Breast epithelium (tissue), 4 donors: ENCODE measurements around the gene BBS12. TPM values are rescaled to one million over a fixed set of nuclear protein-coding genes. Genes with fewer than 3 reads are reported as not detected.

Experiments used
- DNase-seq, 2 donors: peaks; one replicate each; pipeline ENCODE4 v3.0.0-alpha.2; 2019; ENCODE audit warnings: low spot score in 2 of 2
- H3K27ac ChIP-seq, 2 donors: fragments of 200-600 bp; sonication (generic) in 1 of 2; one replicate each; pipeline ENCODE4 v1.5.1; 2016 to 2019; ENCODE audit warnings: mild to moderate bottlenecking in 1 of 2
- H3K27me3 ChIP-seq, 2 donors: fragments of 200-600 bp; sonication (generic) in 1 of 2; one replicate each; pipeline versions ENCODE4 v1.5.1 to v1.6.0; 2017 to 2019; ENCODE audit warnings: control low read depth in 1 of 2, mild to moderate bottlenecking in 1 of 2
- H3K36me3 ChIP-seq: fragments of 200-600 bp; one replicate; pipeline ENCODE4 v1.5.1; 2019
- H3K4me1 ChIP-seq, 2 donors: fragments of 200-600 bp; sonication (generic); one replicate each; pipeline ENCODE4 v1.5.1; 2016 to 2019; ENCODE audit warnings: control low read depth in 1 of 2
- H3K4me3 ChIP-seq, 3 donors: fragments of 200-600 bp; sonication (generic); 1 replicate in 2 of 3; 2 replicates in 1 of 3; pipeline ENCODE4 v1.5.1; 2016 to 2019; ENCODE audit warnings: mild to moderate bottlenecking in 3 of 3, moderate library complexity in 2 of 3
- H3K9me3 ChIP-seq, 2 donors: fragments of 200-600 bp; sonication (generic) in 1 of 2; one replicate each; pipeline ENCODE4 v1.5.1; 2016 to 2019; ENCODE audit warnings: control low read depth in 1 of 2
- CTCF ChIP-seq, 3 donors: fragments of 450-650 bp; IDR thresholded peaks; one replicate each; pipeline ENCODE4 v1.5.1; 2016 to 2017; ENCODE audit warnings: antibody characterized with exemption in 3 of 3, mild to moderate bottlenecking in 3 of 3, moderate library complexity in 3 of 3
- POLR2A ChIP-seq: fragments of 450-650 bp; IDR thresholded peaks from one replicate; pipeline ENCODE4 v1.6.1; 2016; ENCODE audit warnings: antibody characterized with exemption, mild to moderate bottlenecking, moderate library complexity
- POLR2AphosphoS5 ChIP-seq, 3 donors: sonication (generic); formaldehyde crosslinking; IDR thresholded peaks; one replicate each; pipeline ENCODE4 v1.6.1; 2017; ENCODE audit warnings: antibody characterized with exemption in 3 of 3
- intact Hi-C: fragments of 100-400 bp; cut with DNase I; formaldehyde crosslinking; loops from one replicate; pipeline ENCODE4 v1.15.1; 2023; ENCODE audit warnings: low total_unique reads
- total RNA-seq, 3 donors: library from RNA; depleted of rRNA; stranded (reverse); fragments of >200 nt; gene quantifications; one replicate each; pipeline ENCODE4 v1.1.0, GENCODE V29; 2016

The BBS12 gene
- total RNA-seq, 3 donors from 2014 or later = 2.7 to 15.2 (median 5.6) TPM

- no peaks in the 10 kb centered on the region for H3K27me3 ChIP-seq
These were observed 15.6 kb upstream of the BBS12 start for GRCh38 chr4:122716825-122717448.

GRCh38 chr4:122718281-122718680 is 14.2 kb upstream of the BBS12 start:
- Histone ChIP-seq H3K4me1 (no peaks in the 10 kb centered on the region), H3K27ac (no peak overlapping the region), H3K36me3 (no peaks in the 10 kb centered on the region), H3K9me3 (no peaks in the 10 kb centered on the region), H3K27me3 (no peaks in the 10 kb centered on the region), H3K4me3 (no peak overlapping the region)
- DNase-seq = no peak
- TF ChIP-seq POLR2A = no peak
- intact Hi-C loops = no loop called here

More at GRCh38 chr4:122716825-122717448, 15.6 kb upstream of the BBS12 start:
- H3K9me3 ChIP-seq = no peaks in the 10 kb centered on the region
- H3K4me3 ChIP-seq = no peak overlapping the region
- no peaks in the 10 kb centered on the region for H3K36me3 ChIP-seq
- no peak overlapping the region for H3K27ac ChIP-seq
- DNase-seq = peak; percentile 25 to 58
- no peaks in the 10 kb centered on the region for H3K4me1 ChIP-seq
- peak; percentile 43 to 55 (median 52) for TF ChIP-seq CTCF (IDR thresholded peaks at IDR 0.05)
- TF ChIP-seq POLR2A = no peak
- intact Hi-C loops = no loop called here

- H3K4me3 ChIP-seq = no peak overlapping the region
- no peaks in the 10 kb centered on the region for H3K9me3 ChIP-seq
- H3K36me3 ChIP-seq = no peaks in the 10 kb centered on the region
- TF ChIP-seq POLR2AphosphoS5 (IDR thresholded peaks at IDR 0.05) = no peak
- no peak for TF ChIP-seq CTCF (IDR thresholded peaks at IDR 0.05)
- no peak for TF ChIP-seq POLR2A
- no peaks in the 10 kb centered on the region for H3K27me3 ChIP-seq
- no peak for DNase-seq
- no peak overlapping the region for H3K27ac ChIP-seq
- intact Hi-C loops = no loop called here
- H3K4me1 ChIP-seq = no peaks in the 10 kb centered on the region
These were observed 10.2 kb upstream of the BBS12 start for GRCh38 chr4:122722256-122722655.

- no peak overlapping the region for H3K27ac ChIP-seq
- TF ChIP-seq CTCF (IDR thresholded peaks at IDR 0.05) (no peak), POLR2A (no peak)
- no peaks in the 10 kb centered on the region for H3K9me3 ChIP-seq
- no peaks in the 10 kb centered on the region for H3K27me3 ChIP-seq
- no peaks in the 10 kb centered on the region for H3K36me3 ChIP-seq
- no peaks in the 10 kb centered on the region for H3K4me1 ChIP-seq
- DNase-seq = no peak
- no peak overlapping the region for H3K4me3 ChIP-seq
- intact Hi-C loops = no loop called here
These were observed 3.6 kb upstream of the BBS12 start for GRCh38 chr4:122728856-122729255.

- H3K27ac ChIP-seq = peak overlapping the region in 1 of 2 donors; percentile 94
- intact Hi-C loops = no loop called here
These were observed 828 bp upstream of the BBS12 start for GRCh38 chr4:122731676-122732075.

More at GRCh38 chr4:122731676-122732075, 828 bp upstream of the BBS12 start:
- Histone ChIP-seq H3K4me1 (no peaks in the 10 kb centered on the region), H3K27me3 (no peaks in the 10 kb centered on the region), H3K4me3 (peak overlapping the region in 1 of 3 donors; percentile 71), H3K9me3 (no peaks in the 10 kb centered on the region), H3K36me3 (no peaks in the 10 kb centered on the region)
- TF ChIP-seq POLR2A = no peak
- no peak for TF ChIP-seq POLR2AphosphoS5 (IDR thresholded peaks at IDR 0.05)
- TF ChIP-seq CTCF (IDR thresholded peaks at IDR 0.05) = no peak
- no peak for DNase-seq
